GM12875 (cell line): ENCODE results near the gene PTGFRN.

Experiments
- H3K4me3 ChIP-seq: one replicate; pipeline ENCODE4 v1.5.1; 2011; ENCODE audit warnings: low read depth, low read length, control low read depth
- CTCF ChIP-seq: IDR thresholded peaks from 2 replicates; pipeline ENCODE4 v1.5.1; 2011; ENCODE audit warnings: low read depth, mild to moderate bottlenecking, control low read depth, inconsistent platforms, low read length, moderate library complexity, borderline replicate concordance; ENCODE audit not compliant: insufficient read depth

PTGFRN gene

DNA sequence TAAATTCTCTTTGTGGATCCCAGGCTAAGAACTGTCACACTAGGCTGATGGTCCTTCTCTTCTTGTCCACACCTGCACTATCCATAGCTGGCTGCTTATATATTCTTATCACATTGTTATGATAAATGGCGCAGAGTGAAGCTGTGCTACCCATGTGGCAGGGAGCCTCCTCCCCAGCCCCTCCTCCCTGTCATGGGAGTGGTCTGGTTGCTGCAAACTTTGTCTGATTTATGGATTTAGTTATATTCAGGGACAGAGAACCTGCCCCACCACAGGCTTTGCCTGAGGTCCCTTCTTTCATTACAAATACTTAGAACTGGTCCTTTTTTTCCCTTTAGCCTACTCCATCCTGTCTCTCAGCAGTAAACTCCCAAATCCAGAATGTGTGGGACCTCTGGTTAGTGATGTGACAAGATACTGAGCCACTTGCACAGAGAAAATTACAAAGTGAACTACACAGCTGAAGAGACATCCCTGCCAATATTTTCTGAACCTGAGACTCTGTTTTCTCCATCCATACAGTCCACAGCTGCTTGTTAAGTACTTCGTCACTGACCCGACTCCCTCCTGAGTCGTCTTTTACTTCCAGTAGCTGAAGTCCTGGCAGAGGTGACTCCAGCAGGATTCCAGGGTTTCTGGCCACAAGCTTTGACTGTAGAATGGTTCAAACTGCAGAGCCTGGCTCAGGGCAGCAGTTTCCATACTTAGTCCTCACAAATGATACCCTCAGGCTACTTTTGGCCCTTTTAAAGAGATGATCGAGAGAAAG, 37.6 kb downstream of the PTGFRN start:
- H3K4me3 ChIP-seq, result no peak overlapping the region
- TF ChIP-seq CTCF, result no peak

DNA sequence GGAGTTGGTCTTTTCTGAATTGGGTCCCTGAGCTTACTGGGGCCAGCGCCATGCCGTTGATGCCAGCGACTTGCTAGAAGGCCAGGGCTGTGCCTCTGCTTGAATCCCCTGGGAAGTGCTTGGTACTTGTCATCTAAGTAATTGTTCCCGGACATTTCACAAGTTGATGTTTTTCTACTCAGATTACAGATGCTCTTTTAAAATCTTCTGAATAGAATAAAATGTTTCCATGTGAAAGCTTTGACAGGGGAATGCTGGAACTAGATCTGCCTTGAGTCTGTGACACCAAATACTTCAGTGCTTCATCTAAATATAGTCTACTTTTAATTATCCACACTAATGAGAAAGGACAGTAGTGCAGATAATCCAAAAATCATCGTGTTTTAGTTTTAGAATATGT, 38.3 kb downstream of the PTGFRN start:
- TF ChIP-seq CTCF, result no peak
- no peak overlapping the region for H3K4me3 ChIP-seq

GRCh38 chr1:116948642-116949041, 38.9 kb downstream of the PTGFRN start:
- no peak overlapping the region for H3K4me3 ChIP-seq
- TF ChIP-seq CTCF, result no peak

DNA sequence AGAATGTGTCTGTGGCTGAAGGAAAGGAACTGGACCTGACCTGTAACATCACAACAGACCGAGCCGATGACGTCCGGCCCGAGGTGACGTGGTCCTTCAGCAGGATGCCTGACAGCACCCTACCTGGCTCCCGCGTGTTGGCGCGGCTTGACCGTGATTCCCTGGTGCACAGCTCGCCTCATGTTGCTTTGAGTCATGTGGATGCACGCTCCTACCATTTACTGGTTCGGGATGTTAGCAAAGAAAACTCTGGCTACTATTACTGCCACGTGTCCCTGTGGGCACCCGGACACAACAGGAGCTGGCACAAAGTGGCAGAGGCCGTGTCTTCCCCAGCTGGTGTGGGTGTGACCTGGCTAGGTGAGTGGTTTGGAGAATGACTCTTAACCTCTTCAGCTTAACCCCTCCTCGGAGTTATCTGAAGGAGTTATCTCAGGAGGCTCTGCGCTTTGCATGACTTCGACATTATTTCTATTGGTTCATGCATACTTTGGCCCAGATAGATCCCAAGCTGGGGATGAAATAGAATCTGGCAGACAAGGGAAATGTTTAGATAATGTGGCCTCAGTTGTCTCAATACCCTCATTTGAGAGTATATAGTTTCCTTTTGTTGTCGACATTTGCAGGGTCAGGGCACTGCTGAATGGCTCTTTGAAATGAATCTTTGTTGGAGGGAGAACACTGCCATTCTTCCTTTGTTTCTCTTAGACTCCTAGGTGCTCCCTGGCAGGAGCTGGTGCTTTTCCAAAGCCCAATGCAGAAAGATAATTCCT, 39.7 kb downstream of the PTGFRN start:
- no peak for TF ChIP-seq CTCF
- H3K4me3 ChIP-seq, result no peak overlapping the region

GRCh38 chr1:116950517-116951199, 40.9 kb downstream of the PTGFRN start:
- H3K4me3 ChIP-seq, result no peak overlapping the region
- no peak for TF ChIP-seq CTCF

- no peak for TF ChIP-seq CTCF
- H3K4me3 ChIP-seq, result no peak overlapping the region
These were observed 41.7 kb downstream of the PTGFRN start for GRCh38 chr1:116951200-116951935.
